Ascending aorta (tissue), 2 donors: ENCODE results near the gene LHFPL3. TPM values are rescaled to one million over a fixed set of nuclear protein-coding genes. Genes with fewer than 3 reads are reported as not detected.
A peak's percentile ranks its signal among the peaks of the same experiment; 100 is the strongest.
"Not testable (repeated sequence)": the region's sequence is repeated elsewhere in the genome, so short reads cannot be mapped to it uniquely, and the experiment has no call there.

Experiments
- DNase-seq, 2 donors: peaks; one replicate each; pipeline ENCODE4 v3.0.0-alpha.2; 2019; ENCODE audit warnings: low spot score in 2 of 2
- H3K27ac ChIP-seq, 2 donors: fragments of 200-600 bp; sonication (generic); one replicate each; pipeline ENCODE4 v1.5.1; 2016 to 2017; ENCODE audit warnings: mild to moderate bottlenecking in 1 of 2
- H3K27me3 ChIP-seq: fragments of 200-600 bp; sonication (generic); one replicate; pipeline ENCODE4 v1.5.1; 2017
- H3K36me3 ChIP-seq, 2 donors: fragments of 200-600 bp; sonication (generic); one replicate each; pipeline ENCODE4 v1.5.1; 2016
- H3K4me1 ChIP-seq, 2 donors: fragments of 200-600 bp; sonication (generic); one replicate each; pipeline ENCODE4 v1.5.1; 2016 to 2017; ENCODE audit warnings: mild to moderate bottlenecking in 1 of 2
- H3K4me3 ChIP-seq, 2 donors: fragments of 200-600 bp; sonication (generic); one replicate each; pipeline ENCODE4 v1.5.1; 2016 to 2017; ENCODE audit warnings: mild to moderate bottlenecking in 1 of 2
- H3K9me3 ChIP-seq, 2 donors: fragments of 200-600 bp; sonication (generic); one replicate each; pipeline ENCODE4 v1.5.1; 2016
- intact Hi-C: fragments of 100-400 bp; cut with DNase I; formaldehyde crosslinking; loops from one replicate; pipeline ENCODE4 v1.15.1; 2023
- total RNA-seq: library from RNA; depleted of rRNA; stranded (reverse); fragments of >200 nt; gene quantifications from one replicate; pipeline ENCODE4 v1.1.0, GENCODE V29; 2016
- TF ChIP-seq, protein P1 (sequence below), 3 experiments: fragments of 200-600 bp in 2 of 3; fragments of 450-650 bp in 1 of 3; sonication (generic) in 2 of 3; IDR thresholded peaks; one replicate each; pipeline ENCODE4 v1.5.1; 2016 to 2019; ENCODE audit warnings: antibody characterized with exemption in 3 of 3, mild to moderate bottlenecking in 1 of 3, moderate library complexity in 1 of 3

Gene LHFPL3
- not detected for total RNA-seq

- DNase-seq: no peak
- intact Hi-C loops: no loop called here
- peak within 1 kb of the TSS; percentile 30 to 46 for H3K4me3 ChIP-seq
Measured at GRCh38 chr7:104328296-104328969, at the start of gene LHFPL3. LHFPL3 (plus strand) TSS chr7:104328603.

DNA sequence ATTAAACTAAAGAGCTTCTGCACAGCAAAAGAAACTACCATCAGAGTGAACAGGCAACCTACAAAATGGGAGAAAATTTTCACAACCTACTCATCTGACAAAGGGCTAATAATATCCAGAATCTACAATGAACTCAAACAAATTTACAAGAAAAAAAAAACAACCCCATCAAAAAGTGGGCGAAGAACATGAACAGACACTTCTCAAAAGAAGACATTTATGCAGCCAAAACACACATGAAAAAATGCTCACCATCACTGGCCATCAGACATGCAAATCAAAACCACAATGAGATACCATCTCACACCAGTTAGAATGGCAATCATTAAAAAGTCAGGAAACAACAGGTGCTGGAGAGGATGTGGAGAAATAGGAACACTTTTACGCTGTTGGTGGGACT is 46.7 kb upstream of the LHFPL3 start:
- H3K27me3 ChIP-seq, H3K9me3 ChIP-seq, intact Hi-C loops, H3K4me3 ChIP-seq, H3K27ac ChIP-seq, H3K4me1 ChIP-seq, H3K36me3 ChIP-seq, DNase-seq: not testable (repeated sequence)

More at GRCh38 chr7:104328296-104328969, at the start of gene LHFPL3:
- Histone ChIP-seq H3K27ac (no peak within 1 kb of the TSS), H3K36me3 (no peaks in the 10 kb centered on the region), H3K4me1 (no peaks in the 10 kb centered on the region), H3K9me3 (no peaks in the 10 kb centered on the region), H3K27me3 (no peaks in the 10 kb centered on the region)
- TF ChIP-seq, protein P1, sequence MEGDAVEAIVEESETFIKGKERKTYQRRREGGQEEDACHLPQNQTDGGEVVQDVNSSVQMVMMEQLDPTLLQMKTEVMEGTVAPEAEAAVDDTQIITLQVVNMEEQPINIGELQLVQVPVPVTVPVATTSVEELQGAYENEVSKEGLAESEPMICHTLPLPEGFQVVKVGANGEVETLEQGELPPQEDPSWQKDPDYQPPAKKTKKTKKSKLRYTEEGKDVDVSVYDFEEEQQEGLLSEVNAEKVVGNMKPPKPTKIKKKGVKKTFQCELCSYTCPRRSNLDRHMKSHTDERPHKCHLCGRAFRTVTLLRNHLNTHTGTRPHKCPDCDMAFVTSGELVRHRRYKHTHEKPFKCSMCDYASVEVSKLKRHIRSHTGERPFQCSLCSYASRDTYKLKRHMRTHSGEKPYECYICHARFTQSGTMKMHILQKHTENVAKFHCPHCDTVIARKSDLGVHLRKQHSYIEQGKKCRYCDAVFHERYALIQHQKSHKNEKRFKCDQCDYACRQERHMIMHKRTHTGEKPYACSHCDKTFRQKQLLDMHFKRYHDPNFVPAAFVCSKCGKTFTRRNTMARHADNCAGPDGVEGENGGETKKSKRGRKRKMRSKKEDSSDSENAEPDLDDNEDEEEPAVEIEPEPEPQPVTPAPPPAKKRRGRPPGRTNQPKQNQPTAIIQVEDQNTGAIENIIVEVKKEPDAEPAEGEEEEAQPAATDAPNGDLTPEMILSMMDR (IDR thresholded peaks at IDR 0.05): no peak

DNA sequence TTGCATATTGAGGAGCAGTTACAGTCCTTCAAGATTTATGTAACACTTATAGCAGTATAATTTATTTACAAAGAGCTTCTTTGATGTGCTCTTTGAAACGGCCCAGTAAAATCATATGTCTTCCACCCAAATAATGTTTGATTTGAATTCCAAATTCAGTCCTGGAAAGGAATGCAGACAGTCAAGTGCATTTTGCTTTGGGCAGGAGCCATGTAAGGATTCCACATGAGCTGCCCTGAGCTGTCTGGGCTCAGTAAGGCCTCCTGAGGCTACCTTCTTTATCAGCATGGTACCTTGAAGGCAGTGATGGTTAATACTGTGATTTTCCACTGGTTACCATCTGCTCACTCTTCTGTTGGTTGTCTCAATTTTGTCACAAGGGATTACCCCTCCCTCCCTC is 41.6 kb upstream of the LHFPL3 start:
- Histone ChIP-seq H3K4me1 (no peaks in the 10 kb centered on the region), H3K27me3 (no peaks in the 10 kb centered on the region), H3K9me3 (no peaks in the 10 kb centered on the region), H3K4me3 (no peak overlapping the region), H3K36me3 (no peaks in the 10 kb centered on the region), H3K27ac (no peak overlapping the region)
- intact Hi-C loops: no loop called here
- TF ChIP-seq, protein P1 (IDR thresholded peaks at IDR 0.05): no peak
- DNase-seq: no peak

GRCh38 chr7:104288137-104288536 is 40.3 kb upstream of the LHFPL3 start:
- no peaks in the 10 kb centered on the region for H3K4me1 ChIP-seq
- H3K27ac ChIP-seq: no peak overlapping the region
- intact Hi-C loops: no loop called here
- no peak for DNase-seq
- TF ChIP-seq, protein P1 (IDR thresholded peaks at IDR 0.05): no peak
- H3K27me3 ChIP-seq: no peaks in the 10 kb centered on the region
- H3K36me3 ChIP-seq: no peaks in the 10 kb centered on the region
- H3K4me3 ChIP-seq: no peak overlapping the region
- H3K9me3 ChIP-seq: no peaks in the 10 kb centered on the region

DNA sequence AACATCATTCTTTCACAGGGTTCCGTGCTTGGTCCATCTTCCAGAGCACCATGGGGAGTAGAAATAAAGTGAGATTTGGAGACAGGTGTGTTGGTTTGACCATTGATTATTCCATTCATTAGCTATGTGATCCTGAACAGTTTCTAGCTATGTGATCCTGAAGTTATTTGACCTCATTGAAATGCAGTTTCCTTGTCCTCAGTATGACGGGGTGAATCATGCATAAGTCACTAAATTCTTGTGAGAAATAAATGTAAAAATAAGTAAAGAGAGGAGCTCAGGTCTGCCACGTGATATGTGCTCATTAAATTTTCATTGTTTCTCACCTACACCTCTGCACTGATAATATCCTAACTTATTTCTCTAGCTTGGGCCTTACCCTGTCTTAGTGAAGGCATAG is 34.1 kb upstream of the LHFPL3 start:
- Histone ChIP-seq H3K27me3 (no peaks in the 10 kb centered on the region), H3K4me3 (no peak overlapping the region), H3K36me3 (no peaks in the 10 kb centered on the region), H3K27ac (no peak overlapping the region), H3K9me3 (no peaks in the 10 kb centered on the region), H3K4me1 (no peaks in the 10 kb centered on the region)
- TF ChIP-seq, protein P1 (IDR thresholded peaks at IDR 0.05): no peak
- intact Hi-C loops: no loop called here
- no peak for DNase-seq

- H3K9me3 ChIP-seq: no peaks in the 10 kb centered on the region
- H3K4me1 ChIP-seq: no peaks in the 10 kb centered on the region
- H3K27ac ChIP-seq: no peak overlapping the region
- no peak for DNase-seq
- H3K27me3 ChIP-seq: no peaks in the 10 kb centered on the region
- intact Hi-C loops: no loop called here
- H3K4me3 ChIP-seq: no peak overlapping the region
- TF ChIP-seq, protein P1 (IDR thresholded peaks at IDR 0.05): no peak
- H3K36me3 ChIP-seq: no peaks in the 10 kb centered on the region
Measured at GRCh38 chr7:104296266-104296665, 32.1 kb upstream of the LHFPL3 start.
